Trophoblast cell (in vitro differentiated cells and primary cell): ENCODE results near the gene KIT.

ENCODE experiments used
- DNase-seq, 2 donors: peaks; one replicate each; pipeline ENCODE4 v3.0.0-alpha.2; 2016
- H2AFZ ChIP-seq: 2 replicates; pipeline ENCODE4 v1.6.1; 2013; ENCODE audit warnings: low read length, moderate library complexity, mild to moderate bottlenecking; ENCODE audit not compliant: insufficient read depth, poor library complexity
- H2AK5ac ChIP-seq: 2 replicates; pipeline ENCODE4 v1.6.1; 2013; ENCODE audit warnings: mild to moderate bottlenecking, low read length
- H2BK120ac ChIP-seq: 2 replicates; pipeline ENCODE4 v1.6.1; 2013; ENCODE audit warnings: low read length, mild to moderate bottlenecking, moderate library complexity; ENCODE audit not compliant: insufficient read depth, poor library complexity
- H2BK12ac ChIP-seq: 2 replicates; pipeline ENCODE4 v1.6.1; 2013; ENCODE audit warnings: mild to moderate bottlenecking, low read length, moderate library complexity
- H2BK5ac ChIP-seq: 2 replicates; pipeline ENCODE4 v1.6.1; 2013; ENCODE audit warnings: low read length, low read depth, moderate library complexity, mild to moderate bottlenecking; ENCODE audit not compliant: poor library complexity
- H3K14ac ChIP-seq: 2 replicates; pipeline ENCODE4 v1.6.1; 2013; ENCODE audit warnings: mild to moderate bottlenecking, low read length
- H3K18ac ChIP-seq: 2 replicates; pipeline ENCODE4 v1.6.1; 2013; ENCODE audit warnings: mild to moderate bottlenecking, low read length
- H3K23ac ChIP-seq: 2 replicates; pipeline ENCODE4 v1.6.1; 2013; ENCODE audit warnings: low read length
- H3K27ac ChIP-seq: 2 replicates; pipeline ENCODE4 v1.5.1; 2013; ENCODE audit warnings: low read depth, mild to moderate bottlenecking, inconsistent platforms, low read length, moderate library complexity
- H3K27me3 ChIP-seq: 2 replicates; pipeline ENCODE4 v1.6.1; 2013; ENCODE audit warnings: inconsistent platforms, mild to moderate bottlenecking, low read length, moderate library complexity; ENCODE audit not compliant: insufficient read depth
- H3K36me3 ChIP-seq, 2 experiments: 1 replicate in 1 of 2; 2 replicates in 1 of 2; pipeline ENCODE4 v1.6.1; 2013; ENCODE audit warnings: low read length in 2 of 2, mild to moderate bottlenecking in 2 of 2, moderate library complexity in 1 of 2; ENCODE audit not compliant: insufficient read depth in 2 of 2, control insufficient read depth in 1 of 2
- H3K4ac ChIP-seq: 2 replicates; pipeline ENCODE4 v1.6.1; 2013; ENCODE audit warnings: low read depth, mild to moderate bottlenecking, low read length, moderate library complexity
- H3K4me1 ChIP-seq, 2 experiments: 1 replicate in 1 of 2; 2 replicates in 1 of 2; pipeline ENCODE4 v1.6.1; 2013; ENCODE audit warnings: low read length in 2 of 2, mild to moderate bottlenecking in 2 of 2, moderate library complexity in 1 of 2; ENCODE audit not compliant: insufficient read depth in 2 of 2, control insufficient read depth in 1 of 2
- H3K4me2 ChIP-seq: 2 replicates; pipeline ENCODE4 v1.6.1; 2013; ENCODE audit warnings: inconsistent platforms, mild to moderate bottlenecking, low read length, moderate library complexity
- H3K4me3 ChIP-seq: 2 replicates; pipeline ENCODE4 v1.5.1; 2013; ENCODE audit warnings: mild to moderate bottlenecking, low read depth, low read length, inconsistent platforms
- H3K79me1 ChIP-seq: one replicate; pipeline ENCODE4 v1.6.1; 2013; ENCODE audit warnings: low read length
- H3K79me2 ChIP-seq: 2 replicates; pipeline ENCODE4 v1.6.1; 2013; ENCODE audit warnings: low read length, mild to moderate bottlenecking; ENCODE audit not compliant: control insufficient read depth, insufficient read depth, poor library complexity
- H3K9ac ChIP-seq: 2 replicates; pipeline ENCODE4 v1.6.1; 2013; ENCODE audit warnings: mild to moderate bottlenecking, low read length
- H3K9me3 ChIP-seq: 2 replicates; pipeline ENCODE4 v1.6.1; 2013; ENCODE audit warnings: low read depth, mild to moderate bottlenecking, control low read depth, inconsistent platforms, low read length; ENCODE audit not compliant: insufficient read depth
- H4K12ac ChIP-seq: 2 replicates; pipeline ENCODE4 v1.6.1; 2013; ENCODE audit warnings: low read depth, mild to moderate bottlenecking, low read length, moderate library complexity
- H4K8ac ChIP-seq: 2 replicates; pipeline ENCODE4 v1.6.1; 2013; ENCODE audit warnings: low read depth, mild to moderate bottlenecking, low read length, moderate library complexity
- H4K91ac ChIP-seq: one replicate; pipeline ENCODE4 v1.6.1; 2013; ENCODE audit warnings: low read depth, mild to moderate bottlenecking, low read length, moderate library complexity
- WGBS: extraction: QIAGEN DNeasy Blood & Tissue Kit; methylation state at CpG from one replicate; pipeline ENCODE4 v1.1.7; 2013; ENCODE audit warnings: missing lambda C conversion rate; ENCODE audit not compliant: insufficient read length, insufficient coverage; ENCODE audit errors: extremely low coverage; 5-methylcytosine and 5-hydroxymethylcytosine counted together

Gene KIT

DNA sequence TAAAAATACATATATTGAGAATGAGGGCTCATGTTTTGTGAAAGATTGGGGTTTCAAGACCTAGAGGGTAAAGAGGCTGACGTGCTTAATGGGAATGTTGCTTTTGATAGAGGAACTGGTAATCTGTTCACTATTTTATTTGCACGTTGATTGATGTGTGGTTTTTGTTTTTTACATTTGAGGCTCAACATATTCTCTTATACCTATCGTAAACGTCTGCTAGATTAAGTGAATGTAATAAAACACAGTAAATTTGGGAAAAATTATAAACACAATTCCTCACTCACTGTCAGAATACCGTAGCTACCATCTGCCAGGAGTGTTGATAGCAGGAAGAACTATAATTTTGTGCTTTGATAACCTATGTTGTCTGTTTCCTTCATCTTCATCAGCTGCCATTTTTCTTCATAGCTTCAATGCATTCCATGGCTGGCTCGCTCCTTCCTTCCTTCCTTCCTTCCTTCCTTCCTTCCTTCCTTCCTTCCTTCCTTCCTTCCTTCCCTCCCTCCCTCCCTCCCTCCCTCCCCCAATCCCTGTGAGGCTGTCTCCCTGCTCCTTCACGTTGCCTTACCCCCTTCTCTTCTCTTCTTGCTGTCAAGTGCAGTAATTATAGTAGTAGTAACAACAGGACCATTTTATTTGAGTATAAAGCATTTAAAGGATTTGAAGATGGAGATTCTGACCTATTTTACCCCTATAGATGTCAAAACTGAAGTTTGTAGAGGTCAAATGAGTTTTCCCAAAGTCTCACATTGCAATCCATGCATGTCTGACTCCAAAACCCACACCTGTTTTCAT, 20.3 kb downstream of the KIT start:
- Histone ChIP-seq H4K91ac (no peak overlapping the region), H2BK12ac (no peak overlapping the region), H3K4me1 (peaks cover 3 to 10% of the 10 kb centered on the region in 2 experiments), H3K4me2 (no peak overlapping the region), H2AFZ (no peak overlapping the region), H4K12ac (no peak overlapping the region), H2BK120ac (no peak overlapping the region), H4K8ac (no peak overlapping the region), H3K79me1 (no peaks in the 10 kb centered on the region), H3K14ac (no peak overlapping the region), H2AK5ac (no peak overlapping the region), H3K23ac (no peak overlapping the region), H3K27ac (no peak overlapping the region), H2BK5ac (no peak overlapping the region), H3K9me3 (no peaks in the 10 kb centered on the region), H3K27me3 (no peaks in the 10 kb centered on the region), H3K79me2 (no peaks in the 10 kb centered on the region), H3K4ac (no peak overlapping the region), H3K9ac (no peak overlapping the region), H3K36me3 (no peaks in the 10 kb centered on the region), H3K4me3 (no peak overlapping the region), H3K18ac (no peak overlapping the region)
- DNase-seq, result no peak
- WGBS, result no CpG with 5 or more reads among the region's 7 CpGs

DNA sequence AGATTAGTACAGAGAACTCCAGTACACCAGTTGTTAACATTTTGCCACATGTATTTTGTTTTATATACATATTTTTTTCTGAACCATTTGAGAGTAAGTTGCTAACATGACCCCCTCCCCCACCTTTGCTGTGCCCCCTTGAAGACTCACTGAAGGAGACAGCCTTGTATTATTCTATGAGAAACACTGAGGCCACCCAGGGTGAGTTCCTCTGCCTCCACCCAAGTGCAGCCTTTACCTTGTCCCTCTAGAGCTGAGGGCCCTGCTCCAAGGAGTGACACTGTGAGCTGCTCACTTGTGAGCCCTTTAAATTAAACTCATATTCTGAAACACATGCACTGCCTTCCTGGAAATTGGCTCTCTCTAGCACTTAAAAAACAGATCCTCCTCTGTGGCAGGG, 21.1 kb downstream of the KIT start:
- H4K8ac ChIP-seq, result no peak overlapping the region
- no peak overlapping the region for H2AFZ ChIP-seq

DNA sequence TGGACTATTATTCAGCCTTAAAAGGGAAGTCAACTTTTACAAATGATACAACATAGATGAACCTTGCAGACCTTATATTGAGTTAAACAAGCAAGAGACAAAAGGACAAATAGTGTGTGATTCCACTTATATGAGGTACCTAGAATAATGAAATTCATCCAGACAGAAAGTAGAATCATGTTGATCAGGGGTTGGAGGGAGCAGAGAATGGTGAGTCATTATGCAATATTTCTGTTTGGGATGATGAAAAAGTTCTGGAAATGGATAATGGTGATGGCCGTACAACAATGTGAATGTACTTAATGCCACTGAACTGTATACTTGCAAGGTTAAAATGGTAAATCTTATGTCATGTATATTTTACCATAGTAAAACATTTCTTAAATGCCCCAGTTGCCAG, 22.1 kb downstream of the KIT start:
- no peak overlapping the region for H4K12ac ChIP-seq
- no CpG with 5 or more reads among the region's 1 CpG for WGBS
- H4K8ac ChIP-seq, result no peak overlapping the region
- H3K23ac ChIP-seq, result no peak overlapping the region
- no peak overlapping the region for H3K4me3 ChIP-seq
- no peak overlapping the region for H2AK5ac ChIP-seq
- H2AFZ ChIP-seq, result no peak overlapping the region
- no peak overlapping the region for H4K91ac ChIP-seq
- H2BK5ac ChIP-seq, result no peak overlapping the region
- H3K27ac ChIP-seq, result no peak overlapping the region
- no peak overlapping the region for H3K9ac ChIP-seq
- no peak overlapping the region for H3K18ac ChIP-seq
- H3K9me3 ChIP-seq, result no peaks in the 10 kb centered on the region
- H3K4ac ChIP-seq, result no peak overlapping the region
- H2BK120ac ChIP-seq, result no peak overlapping the region
- DNase-seq, result no peak
- H3K4me2 ChIP-seq, result no peak overlapping the region
- no peaks in the 10 kb centered on the region for H3K27me3 ChIP-seq
- H2BK12ac ChIP-seq, result no peak overlapping the region
- no peaks in the 10 kb centered on the region for H3K79me2 ChIP-seq
- peaks cover 3 to 10% of the 10 kb centered on the region in 2 experiments for H3K4me1 ChIP-seq
- no peak overlapping the region for H3K14ac ChIP-seq
- H3K36me3 ChIP-seq, result no peaks in the 10 kb centered on the region
- H3K79me1 ChIP-seq, result no peaks in the 10 kb centered on the region

More for the DNA sequence above, 21.1 kb downstream of the KIT start:
- no peak overlapping the region for H2BK5ac ChIP-seq
- no peak for DNase-seq
- no peak overlapping the region for H3K14ac ChIP-seq
- H3K4ac ChIP-seq, result no peak overlapping the region
- H3K27ac ChIP-seq, result no peak overlapping the region
- no peak overlapping the region for H3K18ac ChIP-seq
- no peak overlapping the region for H3K23ac ChIP-seq
- H2BK12ac ChIP-seq, result no peak overlapping the region
- no peaks in the 10 kb centered on the region for H3K9me3 ChIP-seq
- no peak overlapping the region for H2BK120ac ChIP-seq
- no peak overlapping the region for H3K4me3 ChIP-seq
- no peaks in the 10 kb centered on the region for H3K27me3 ChIP-seq
- H3K36me3 ChIP-seq, result no peaks in the 10 kb centered on the region
- H3K4me1 ChIP-seq, result peaks cover 3 to 10% of the 10 kb centered on the region in 2 experiments
- H3K79me1 ChIP-seq, result no peaks in the 10 kb centered on the region
- no peak overlapping the region for H4K91ac ChIP-seq
- H4K12ac ChIP-seq, result peak overlapping the region; percentile 43
- H3K9ac ChIP-seq, result no peak overlapping the region
- no peaks in the 10 kb centered on the region for H3K79me2 ChIP-seq
- H3K4me2 ChIP-seq, result no peak overlapping the region
- H2AK5ac ChIP-seq, result no peak overlapping the region

DNA sequence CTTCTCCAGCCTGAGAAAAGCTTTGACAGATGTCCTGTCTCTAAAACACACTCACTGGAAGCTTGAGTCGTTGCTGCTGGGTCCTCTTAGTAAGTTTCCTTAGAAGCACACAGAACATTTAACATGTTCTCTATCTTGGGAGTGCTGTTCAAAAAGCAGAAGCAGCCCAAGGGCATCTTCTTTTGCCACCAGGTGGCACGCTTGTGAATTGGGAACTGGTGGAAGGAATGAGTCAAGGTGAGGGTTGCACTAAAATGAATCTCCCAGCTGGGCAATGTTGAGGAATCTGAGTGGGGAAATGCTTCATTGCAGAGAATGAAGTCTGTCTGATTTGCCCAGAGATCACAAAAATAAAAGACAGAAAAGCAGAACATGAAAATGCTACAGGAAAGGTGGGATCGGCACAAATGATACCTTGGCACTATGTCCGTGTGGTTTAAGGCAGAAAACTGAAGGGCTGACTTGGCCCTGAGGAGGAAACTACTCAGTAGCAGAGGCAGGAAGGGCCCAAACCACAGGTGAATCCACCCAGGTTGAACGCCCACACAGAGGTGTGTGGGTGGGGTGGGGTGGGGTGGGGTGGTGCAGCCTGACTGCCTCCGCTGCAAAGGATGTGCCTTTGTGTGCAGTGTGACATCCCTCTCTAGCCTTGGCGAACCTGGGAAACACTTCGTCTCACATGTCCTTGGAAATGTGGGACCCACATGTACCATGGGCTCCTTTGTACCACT, 26.0 kb downstream of the KIT start:
- Histone ChIP-seq H2AK5ac (no peak overlapping the region), H4K8ac (no peak overlapping the region), H3K4me1 (peaks cover 3% of the 10 kb centered on the region in 2 experiments), H2BK12ac (no peak overlapping the region), H3K79me2 (no peaks in the 10 kb centered on the region), H2BK120ac (no peak overlapping the region), H3K4ac (no peak overlapping the region), H3K23ac (no peak overlapping the region), H2AFZ (no peak overlapping the region), H3K36me3 (no peaks in the 10 kb centered on the region), H3K79me1 (no peaks in the 10 kb centered on the region), H3K4me3 (no peak overlapping the region), H2BK5ac (no peak overlapping the region), H3K27ac (no peak overlapping the region), H3K9ac (no peak overlapping the region), H3K14ac (no peak overlapping the region), H3K27me3 (no peaks in the 10 kb centered on the region), H3K4me2 (no peak overlapping the region), H3K18ac (no peak overlapping the region), H4K12ac (no peak overlapping the region), H4K91ac (no peak overlapping the region), H3K9me3 (no peaks in the 10 kb centered on the region)
- no CpG with 5 or more reads among the region's 8 CpGs for WGBS
- DNase-seq, result peak; percentile 44 to 79
